ENCODE measurements around the gene EIF2A.
A peak's percentile ranks its signal among the peaks of the same experiment; 100 is the strongest.
"Not testable (repeated sequence)": the region's sequence is repeated elsewhere in the genome, so short reads cannot be mapped to it uniquely, and the experiment has no call there.

EIF2A gene

GRCh38 chr3:150543531-150543930, 3.1 kb upstream of the EIF2A start:
- no peak for DNase-seq (ENCODE audit: low spot score)

- DNase-seq (ENCODE audit: low spot score) = no peak
Observed at GRCh38 chr3:150544041-150544440, 2.5 kb upstream of the EIF2A start.

GRCh38 chr3:150544726-150545125, 1.9 kb upstream of the EIF2A start:
- no peak for DNase-seq (ENCODE audit: low spot score)

GRCh38 chr3:150545419-150546225, 965 bp upstream of the EIF2A start:
- peak; percentile 40 for DNase-seq (ENCODE audit: low spot score)

- DNase-seq (ENCODE audit: low spot score) = no peak
Observed at GRCh38 chr3:150547045-150547741, 606 bp downstream of the EIF2A start.

GRCh38 chr3:150555859-150556436, 9.4 kb downstream of the EIF2A start:
- no peak for DNase-seq (ENCODE audit: low spot score)

GRCh38 chr3:150556792-150557191, 10.2 kb downstream of the EIF2A start:
- DNase-seq (ENCODE audit: low spot score) = no peak

GRCh38 chr3:150557725-150558124, 11.1 kb downstream of the EIF2A start:
- no peak for DNase-seq (ENCODE audit: low spot score)

GRCh38 chr3:150564243-150564642, 17.7 kb downstream of the EIF2A start:
- DNase-seq (ENCODE audit: low spot score) = no peak

GRCh38 chr3:150567328-150567727, 20.7 kb downstream of the EIF2A start:
- no peak for DNase-seq (ENCODE audit: low spot score)

- DNase-seq (ENCODE audit: low spot score) = no peak
Observed at GRCh38 chr3:150577855-150578254, 31.3 kb downstream of the EIF2A start.

- DNase-seq (ENCODE audit: low spot score) = no peak
Observed at GRCh38 chr3:150581174-150581573, 34.6 kb downstream of the EIF2A start.

- no peak for DNase-seq (ENCODE audit: low spot score)
Observed at GRCh38 chr3:150582620-150583019, 36.0 kb downstream of the EIF2A start.

- no peak for DNase-seq (ENCODE audit: low spot score)
Observed at GRCh38 chr3:150583028-150583427, 36.4 kb downstream of the EIF2A start.

- DNase-seq (ENCODE audit: low spot score) = no peak
Observed at GRCh38 chr3:150588027-150588830, 41.6 kb downstream of the EIF2A start.

- DNase-seq (ENCODE audit: low spot score) = no peak
Observed at GRCh38 chr3:150589759-150590158, 43.2 kb downstream of the EIF2A start.

- DNase-seq (ENCODE audit: low spot score) = no peak
Observed at GRCh38 chr3:150594150-150594549, 47.6 kb downstream of the EIF2A start.

- DNase-seq (ENCODE audit: low spot score) = no peak
Observed at GRCh38 chr3:150597646-150598045, 51.1 kb downstream of the EIF2A start.

GRCh38 chr3:150599611-150600297, 53.2 kb downstream of the EIF2A start:
- DNase-seq (ENCODE audit: low spot score) = no peak

GRCh38 chr3:150600647-150601530, 54.3 kb downstream of the EIF2A start:
- DNase-seq (ENCODE audit: low spot score) = not testable (repeated sequence)

Measured in germinal center (tissue), 1 donor.